HG03469 (cell line): ENCODE data around the gene SLC10A1.

Experiments used
- ATAC-seq: cut with Tn5 transposase; IDR thresholded peaks from one replicate; pipeline ENCODE4 v1.9.1; 2021; ENCODE audit warnings: mild to moderate bottlenecking, moderate library complexity, moderate number of reproducible peaks; ENCODE audit not compliant: unreplicated experiment

Gene SLC10A1

DNA sequence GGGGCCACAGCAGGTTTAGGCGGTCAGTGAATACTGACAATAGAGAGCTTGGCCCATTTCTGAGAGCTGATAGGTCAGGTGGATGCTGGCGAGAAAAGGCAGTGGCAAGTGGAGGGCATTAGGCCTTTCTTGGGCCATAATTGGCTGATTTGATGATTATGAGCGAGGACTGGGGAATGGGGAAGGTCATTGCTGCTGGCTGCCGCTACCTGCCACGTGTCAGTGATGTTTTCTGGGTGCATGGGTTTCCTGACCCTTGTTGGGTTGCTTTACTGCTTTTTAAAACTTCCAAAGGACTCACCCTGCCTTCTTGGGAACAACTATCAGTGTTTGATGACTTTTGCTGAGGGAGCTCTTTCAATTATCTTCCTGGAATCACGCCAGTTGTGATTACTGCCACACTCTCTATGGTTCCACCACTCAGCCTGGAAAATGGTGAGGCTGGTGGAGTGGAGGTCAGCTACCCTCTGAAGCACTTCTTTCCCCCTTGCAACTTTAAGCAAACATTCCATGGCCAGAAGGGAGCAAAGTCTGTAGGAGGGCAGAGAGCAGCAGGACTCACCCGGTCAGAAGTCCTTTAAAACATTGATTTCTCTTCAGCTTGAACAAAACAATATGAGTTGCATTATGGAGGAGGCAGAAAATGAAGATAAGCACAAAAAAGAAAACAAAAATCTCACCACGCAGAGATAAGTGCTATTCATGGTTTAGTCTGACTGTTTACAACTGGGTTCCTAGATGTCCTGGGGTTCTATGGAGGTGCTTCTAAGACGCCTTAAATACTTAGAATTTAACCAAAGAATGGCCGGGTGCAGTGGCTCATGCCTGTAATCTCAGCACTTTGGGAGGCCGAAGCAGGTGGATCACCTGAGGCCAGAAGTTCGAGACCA is 12.1 kb upstream of the SLC10A1 start:
- ATAC-seq, result no peak

DNA sequence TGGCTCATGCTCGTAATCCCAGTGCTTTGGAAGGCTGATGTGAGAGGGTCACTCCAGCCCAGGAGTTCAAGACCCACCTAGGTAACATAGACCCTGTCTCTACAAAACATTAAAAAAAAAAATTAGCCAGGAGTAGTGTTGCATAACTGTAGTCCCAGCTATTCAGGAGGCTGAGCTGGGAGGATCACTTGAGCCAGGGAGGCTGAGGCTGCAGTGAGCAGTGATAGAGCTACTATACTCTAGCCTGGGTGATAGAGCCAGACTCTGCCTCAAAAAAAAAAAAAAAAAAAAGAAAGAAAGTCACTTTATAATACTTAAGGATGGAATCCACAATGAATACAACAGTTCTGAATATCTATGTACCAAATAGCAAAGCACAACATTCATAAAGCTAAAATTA is 10.2 kb upstream of the SLC10A1 start:
- ATAC-seq, result no peak

DNA sequence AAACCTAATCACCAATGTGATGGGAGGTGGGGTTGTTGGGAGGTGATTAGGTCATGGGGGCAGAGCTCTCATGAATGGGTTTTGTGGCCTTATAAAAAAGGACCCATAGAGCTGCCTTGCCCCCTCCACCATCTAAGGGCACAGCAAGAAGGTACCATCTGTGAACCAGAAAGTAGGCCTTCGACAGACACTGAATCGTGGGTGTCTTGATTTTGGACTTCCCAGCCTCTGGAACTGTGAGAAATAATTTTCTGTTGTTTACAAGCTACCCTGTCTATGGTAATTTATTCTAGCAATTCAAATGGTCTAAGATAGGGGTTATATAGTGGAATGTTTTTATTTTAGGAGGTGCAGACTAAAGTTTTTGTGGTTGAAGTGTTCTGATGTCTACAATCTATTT is 7.9 kb upstream of the SLC10A1 start:
- no peak for ATAC-seq

DNA sequence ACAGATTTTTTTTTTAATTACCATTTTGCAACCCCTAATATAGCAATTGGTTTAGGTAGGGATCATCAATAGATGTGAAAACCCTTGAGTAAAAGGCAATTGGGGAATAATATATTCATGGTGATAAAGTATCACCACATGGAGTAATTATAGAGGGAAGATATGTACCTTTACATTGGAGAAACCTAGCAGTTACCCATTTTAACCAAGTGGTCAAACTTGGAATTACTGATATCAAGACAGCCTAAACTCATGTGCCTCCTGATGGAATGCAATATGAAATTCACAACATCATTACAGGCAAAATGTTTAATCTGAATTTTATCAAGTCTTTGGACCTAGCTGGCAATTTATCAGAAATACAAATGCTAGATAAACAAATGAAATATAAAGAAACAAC is 6.7 kb upstream of the SLC10A1 start:
- ATAC-seq, result no peak

DNA sequence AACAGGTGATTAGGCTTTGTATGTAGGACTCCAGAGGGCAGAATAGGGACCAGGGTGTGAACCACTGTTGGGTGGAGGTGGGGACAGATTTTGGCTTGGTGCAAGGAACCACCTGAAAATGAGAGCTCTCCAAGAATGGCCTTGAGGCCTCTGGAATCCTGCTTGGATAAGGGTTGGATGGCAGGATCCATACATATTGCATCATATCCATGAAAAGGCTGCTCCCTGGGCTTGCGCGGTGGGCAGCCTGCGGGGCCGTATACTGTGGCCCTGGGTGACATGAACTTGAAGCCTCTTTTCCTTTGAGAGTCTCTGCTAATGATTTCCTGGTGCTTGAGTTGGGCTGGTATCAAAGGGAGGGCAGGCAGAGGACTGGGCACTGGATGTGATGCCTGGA is 1.3 kb upstream of the SLC10A1 start:
- ATAC-seq, result no peak

DNA sequence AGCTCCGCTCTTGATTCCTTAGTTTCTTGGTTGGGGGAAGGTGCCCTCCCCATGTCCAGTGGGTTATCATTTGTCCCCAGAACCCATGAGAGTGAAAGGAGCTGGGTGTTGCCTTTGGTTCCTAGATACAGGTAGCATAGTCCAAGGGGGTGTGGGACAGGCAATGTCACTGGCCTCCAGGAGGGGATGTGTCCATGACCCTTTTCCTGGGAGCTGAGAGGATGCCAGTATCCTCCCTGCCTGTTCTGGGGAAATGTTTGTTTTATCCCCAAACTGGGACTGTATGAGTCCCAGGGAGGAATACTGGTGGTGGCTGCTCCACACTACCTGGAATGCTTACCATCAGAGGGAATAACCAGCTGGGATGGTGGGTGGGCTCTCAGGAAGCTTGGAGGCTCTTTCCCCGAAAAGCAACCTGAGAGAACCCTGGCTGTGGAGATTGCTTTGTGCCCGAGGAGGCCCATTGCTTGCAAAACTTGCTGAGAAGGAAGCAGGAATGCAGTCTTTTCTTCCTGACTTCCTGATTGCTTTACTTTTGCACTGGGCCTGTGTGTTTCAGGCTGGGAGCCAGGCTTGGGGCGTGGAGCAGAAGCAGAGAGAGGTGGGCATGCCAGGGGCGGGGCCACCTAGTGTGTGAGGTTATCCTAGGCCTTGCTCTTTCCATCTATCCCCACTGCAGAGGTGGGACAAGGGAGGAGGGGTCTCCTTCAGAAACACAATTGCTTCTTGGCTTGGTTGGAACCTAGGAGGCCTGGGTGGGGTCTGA is 715 bp upstream of the SLC10A1 start:
- ATAC-seq, result no peak

DNA sequence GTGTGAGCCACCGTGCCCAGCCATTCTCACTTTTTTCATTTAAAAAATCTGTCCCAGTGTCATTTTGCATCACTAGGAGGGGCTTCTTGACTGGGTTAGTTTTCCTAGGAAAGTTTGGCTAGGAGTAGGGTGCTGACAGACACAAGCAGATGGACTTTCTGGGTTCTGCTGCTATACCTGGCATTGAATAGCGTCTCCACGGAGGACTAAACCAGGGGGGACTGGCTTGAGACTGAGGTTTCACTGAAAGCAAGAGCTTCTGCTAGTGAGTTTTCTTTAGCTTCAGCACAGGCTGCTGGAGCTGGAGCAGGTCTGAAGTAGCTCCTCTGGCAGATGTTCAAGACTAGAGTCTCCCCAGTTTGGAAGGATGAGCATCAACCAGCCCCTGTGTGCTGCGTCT is 1.4 kb downstream of the SLC10A1 start:
- ATAC-seq, result no peak

DNA sequence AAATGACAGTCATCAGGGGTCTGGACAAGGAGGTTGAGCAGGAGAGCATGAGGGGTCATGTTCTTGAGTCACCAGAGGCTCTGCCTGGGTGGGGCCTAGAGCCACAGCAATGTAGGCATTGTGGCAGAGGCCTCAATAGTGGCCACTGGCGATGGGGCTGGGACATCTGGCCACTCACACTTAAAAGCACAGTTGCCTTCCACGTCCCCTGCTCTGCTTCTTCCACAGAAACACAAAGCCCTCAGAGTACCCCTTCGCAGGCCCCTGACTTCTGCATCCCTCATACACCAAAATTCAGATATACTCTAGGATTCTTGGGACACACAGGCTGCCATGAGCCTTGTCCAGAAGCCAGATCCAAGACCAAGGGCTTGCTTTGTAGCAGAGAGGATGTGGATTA is 2.2 kb downstream of the SLC10A1 start:
- no peak for ATAC-seq

DNA sequence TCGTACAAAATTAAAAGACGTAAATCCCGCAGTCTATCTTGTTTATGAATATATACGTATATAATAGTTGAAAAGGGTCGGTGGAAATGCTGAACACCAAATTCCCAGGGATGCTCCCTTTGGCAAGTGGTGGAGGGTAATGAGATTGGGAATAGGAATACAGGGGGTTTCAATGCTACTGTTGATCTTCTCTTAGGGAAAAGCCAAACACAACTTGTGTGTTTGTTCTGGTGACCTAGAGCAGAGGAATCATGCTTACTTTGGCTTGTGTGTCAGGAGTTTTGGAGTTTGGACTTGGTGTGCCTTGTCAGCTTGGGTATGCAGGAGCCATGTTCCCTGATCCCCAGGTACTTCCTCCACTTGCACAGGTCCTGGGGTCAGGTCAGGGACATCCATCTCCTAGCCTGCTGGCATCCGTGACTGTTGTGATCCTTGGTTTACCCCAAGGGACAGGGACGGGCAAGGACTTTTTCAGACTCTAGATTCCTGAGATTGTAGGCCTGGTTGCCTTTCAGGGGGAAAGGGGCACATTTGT is 4.1 kb downstream of the SLC10A1 start:
- ATAC-seq, result no peak

DNA sequence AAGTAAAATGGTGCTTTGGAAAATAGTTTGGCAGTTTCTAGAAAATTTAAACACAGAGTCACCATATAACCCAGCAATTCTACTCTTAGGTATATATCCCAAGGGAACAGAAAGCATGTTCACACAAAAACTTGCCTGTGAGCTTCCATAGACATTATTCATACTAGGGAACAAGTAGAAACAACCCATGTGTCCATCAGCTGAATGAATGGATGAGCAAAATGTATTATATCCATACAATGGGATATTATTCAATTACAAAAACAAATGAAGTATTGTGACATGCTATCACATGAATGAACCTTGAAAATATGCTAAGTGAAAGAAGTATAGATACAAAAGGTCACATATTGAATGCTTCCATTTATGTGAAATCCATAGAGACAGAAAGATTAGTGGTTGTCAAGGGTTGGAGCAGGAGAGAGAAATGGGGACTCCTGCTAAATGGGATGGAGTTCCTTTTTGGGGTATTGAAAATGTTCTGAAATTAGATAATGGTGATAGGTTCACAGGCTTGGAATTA is 7.9 kb downstream of the SLC10A1 start:
- no peak for ATAC-seq

DNA sequence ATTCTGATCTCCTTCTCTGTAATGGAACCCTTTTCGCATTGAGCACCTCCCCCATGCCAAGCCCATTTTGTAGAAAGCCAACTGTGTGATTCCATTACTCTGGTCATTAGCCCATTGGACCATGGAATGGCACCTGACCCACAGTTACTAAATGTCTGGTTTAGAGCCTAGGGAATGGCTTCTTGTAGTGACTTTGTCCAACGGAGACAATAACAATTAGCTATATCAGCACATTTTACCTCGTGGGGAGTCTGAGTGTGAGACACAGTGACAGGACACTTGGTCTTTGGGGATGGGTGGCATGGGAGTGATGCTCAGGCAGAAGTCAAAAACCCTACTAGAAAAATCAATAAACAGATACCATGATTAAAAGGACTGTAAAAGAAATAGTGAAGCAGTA is 10.4 kb downstream of the SLC10A1 start:
- no peak for ATAC-seq

DNA sequence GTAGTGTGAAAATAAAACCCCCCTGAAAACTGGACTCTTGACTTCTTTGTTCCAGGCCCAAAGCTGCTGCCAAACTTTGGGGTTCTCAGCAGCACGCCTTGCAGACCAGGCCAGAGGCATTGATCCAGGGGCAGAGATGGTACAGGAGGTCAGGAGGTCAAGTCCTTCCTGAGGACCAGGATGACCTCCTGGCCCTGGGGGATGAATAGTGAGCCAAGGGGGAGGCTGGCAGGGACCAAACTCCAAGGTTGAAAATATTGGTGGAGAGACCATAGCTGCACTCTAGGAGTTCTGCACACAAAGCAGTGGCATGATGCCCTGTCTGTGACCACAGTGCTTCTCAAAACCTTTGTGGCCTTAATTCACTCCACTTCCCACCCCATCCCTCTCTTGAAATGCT is 12.1 kb downstream of the SLC10A1 start:
- ATAC-seq, result no peak

DNA sequence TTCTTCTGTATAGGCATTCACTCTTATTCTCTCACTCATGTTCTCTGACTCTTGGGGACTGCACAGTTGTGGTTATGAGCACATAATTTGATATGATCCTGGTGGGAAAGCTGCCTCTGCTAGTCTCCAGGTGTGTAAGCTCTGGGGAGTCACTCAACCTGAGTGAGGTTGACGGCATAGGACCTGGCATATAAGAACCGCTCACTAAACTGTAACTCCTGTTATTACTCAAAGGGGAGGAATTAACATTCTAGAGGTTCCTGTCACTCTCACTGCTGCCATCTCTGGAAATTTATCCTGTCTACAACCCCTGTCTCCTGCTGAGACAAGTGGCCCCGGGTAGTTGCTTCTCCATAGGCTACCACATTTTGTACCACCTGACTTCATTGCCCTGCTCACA is 16.1 kb downstream of the SLC10A1 start:
- no peak for ATAC-seq

DNA sequence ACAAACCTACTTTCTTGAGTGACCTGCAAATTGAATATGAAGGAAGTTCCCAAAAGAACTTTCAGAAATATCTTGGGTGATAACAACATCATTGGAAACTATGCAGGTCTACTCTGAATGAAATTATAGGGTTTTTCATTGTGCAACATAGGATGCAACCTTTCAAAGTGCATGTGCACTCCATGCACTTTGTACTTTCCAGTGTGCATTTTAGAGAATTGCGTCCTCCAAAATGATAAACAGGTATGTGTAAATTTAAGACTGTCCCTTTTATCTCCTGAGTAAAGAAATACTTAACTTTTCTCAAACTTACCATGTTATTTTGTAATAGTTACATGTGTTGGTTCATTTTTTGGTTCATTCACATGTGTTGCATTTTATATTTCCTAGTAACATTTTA is 16.9 kb downstream of the SLC10A1 start:
- ATAC-seq, result no peak

DNA sequence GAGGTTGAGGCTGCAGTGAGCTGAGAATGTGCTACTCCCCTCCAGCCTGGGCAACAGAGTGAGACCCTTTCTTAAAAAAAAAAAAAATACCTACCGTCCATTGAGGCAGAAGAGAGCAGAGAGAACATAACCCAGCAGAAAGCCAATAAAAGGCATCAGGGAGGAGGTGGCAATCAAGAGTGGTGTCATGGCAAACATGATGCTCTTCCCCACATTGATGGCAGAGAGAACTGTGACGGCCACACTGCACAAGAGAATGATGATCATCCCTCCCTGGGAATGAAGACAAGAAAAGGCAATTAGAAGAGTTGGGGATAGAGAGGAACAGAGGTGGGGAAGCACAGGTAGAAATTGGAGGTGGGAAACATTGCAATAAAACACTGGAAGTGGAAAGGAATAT is 18.0 kb downstream of the SLC10A1 start:
- ATAC-seq, result no peak

DNA sequence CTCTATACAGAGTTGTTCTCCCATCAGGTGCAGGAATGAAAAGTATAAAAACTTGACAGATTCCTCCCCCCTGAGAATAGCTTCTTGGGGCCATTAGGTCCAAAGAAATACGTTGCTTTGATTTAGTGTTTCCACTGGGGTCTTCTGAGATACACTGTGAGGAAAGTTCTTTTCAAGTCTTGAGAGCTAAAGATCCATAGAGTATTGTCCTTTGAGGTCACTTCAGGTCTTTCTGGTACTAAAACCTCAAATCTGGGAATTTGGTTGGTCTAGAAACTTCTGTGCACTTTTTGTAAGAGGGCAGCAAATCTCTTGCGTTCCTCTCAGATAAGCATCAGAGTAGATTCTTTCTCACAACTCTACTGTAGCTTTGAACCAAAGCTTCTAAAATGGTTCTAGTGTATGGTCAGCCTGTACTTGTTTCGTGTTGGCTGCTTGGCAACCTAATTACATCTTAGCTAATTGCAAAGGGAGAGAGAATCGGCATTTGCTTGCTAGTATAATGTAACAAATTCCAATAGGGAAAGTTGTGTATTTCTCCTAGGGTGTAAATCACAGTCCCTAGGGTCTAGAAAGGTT is 20.1 kb downstream of the SLC10A1 start:
- no peak for ATAC-seq

DNA sequence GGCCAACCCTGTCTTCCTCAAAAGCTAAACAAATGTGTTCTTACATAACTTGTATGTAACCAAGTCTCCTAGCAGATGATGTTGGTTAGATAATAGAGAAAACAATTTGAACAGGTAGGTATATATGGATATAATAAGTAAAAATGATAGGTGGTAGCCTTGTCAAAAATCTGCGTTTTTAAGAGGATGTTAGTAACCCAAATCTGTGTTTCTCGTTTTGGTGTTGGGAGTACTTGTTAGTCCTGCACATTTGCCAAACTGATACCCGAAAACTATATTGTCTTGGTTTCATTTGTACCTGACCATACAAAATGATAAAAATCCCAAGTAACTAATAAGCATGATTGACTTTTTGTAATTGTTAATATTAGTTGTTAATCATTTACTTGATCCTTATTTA is 22.0 kb downstream of the SLC10A1 start:
- no peak for ATAC-seq

DNA sequence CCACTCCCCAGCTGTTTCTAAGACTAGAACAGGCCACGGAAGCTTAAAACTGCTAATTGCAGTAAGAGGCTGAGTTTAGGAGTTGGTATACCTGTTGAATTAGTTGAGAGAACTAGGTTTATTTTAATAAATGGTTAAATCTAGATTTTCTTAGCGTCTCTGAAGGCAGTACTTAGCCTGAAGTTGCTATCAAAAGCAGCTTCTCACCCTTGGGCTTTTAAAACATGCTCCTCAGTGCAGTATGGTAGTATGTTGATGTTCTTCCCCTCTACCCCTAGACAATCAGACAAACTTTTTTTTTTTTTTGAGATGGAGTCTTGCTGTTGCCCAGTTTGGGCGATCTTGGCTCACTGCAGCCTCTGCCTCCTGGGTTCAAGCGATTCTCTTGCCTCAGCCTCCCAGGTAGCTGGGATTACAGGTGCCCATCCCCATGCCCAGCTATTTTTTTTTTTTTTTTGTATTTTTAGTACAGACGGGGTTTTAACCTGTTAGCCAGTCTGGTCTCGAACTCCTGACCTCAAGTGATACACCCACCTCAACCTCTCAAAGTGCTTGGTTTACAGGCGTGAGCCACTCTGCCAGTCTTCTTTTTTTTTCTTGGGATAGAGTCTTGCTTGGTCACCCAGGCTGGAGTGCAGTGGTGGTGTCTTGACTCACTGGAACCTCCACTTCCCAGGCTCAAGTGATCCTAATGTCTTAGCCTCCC is 23.3 kb downstream of the SLC10A1 start:
- no peak for ATAC-seq

DNA sequence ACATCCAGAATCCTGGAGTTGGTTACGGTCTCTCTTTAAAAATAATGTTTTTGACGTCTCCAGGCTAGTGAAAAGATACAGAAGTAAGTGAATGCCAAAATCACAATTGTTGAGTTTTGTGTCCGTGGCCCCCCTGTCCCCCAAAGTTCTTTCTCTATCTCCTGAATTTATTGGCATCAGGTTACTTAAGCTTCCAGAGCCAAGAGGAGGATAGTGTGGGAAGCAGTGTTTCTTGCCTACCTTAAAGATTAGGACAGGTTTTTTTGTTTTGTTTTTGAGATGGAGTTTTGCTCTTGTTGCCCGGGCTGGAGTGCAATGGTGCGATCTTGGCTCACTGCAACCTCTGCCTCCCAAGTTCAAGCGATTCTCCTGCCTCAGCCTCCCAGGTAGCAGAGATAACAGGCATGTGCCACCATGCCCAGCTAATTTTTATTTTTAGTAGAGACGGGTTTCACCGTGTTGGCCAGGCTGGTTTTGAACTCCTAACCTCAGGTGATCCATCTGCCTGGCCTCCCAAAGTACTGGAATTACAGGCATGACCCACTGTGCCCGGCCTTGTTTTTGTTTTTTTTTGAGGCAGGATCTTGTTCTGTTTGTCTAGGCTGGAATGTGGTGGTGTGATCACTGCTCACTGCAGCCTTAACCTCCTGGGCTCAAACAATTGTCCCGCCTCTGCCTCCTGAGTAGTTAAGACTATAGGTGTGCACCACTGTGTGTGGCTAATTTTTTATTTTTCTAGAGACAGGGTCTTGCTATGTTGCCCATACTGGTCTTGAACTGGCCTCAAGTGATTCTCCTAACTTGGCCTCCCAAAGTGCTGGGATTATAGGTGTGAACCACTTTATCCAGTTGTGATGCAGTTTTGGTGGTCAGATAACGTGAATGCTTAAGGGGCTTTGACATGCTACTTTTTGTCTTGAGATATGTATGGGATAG is 24.7 kb downstream of the SLC10A1 start:
- no peak for ATAC-seq

DNA sequence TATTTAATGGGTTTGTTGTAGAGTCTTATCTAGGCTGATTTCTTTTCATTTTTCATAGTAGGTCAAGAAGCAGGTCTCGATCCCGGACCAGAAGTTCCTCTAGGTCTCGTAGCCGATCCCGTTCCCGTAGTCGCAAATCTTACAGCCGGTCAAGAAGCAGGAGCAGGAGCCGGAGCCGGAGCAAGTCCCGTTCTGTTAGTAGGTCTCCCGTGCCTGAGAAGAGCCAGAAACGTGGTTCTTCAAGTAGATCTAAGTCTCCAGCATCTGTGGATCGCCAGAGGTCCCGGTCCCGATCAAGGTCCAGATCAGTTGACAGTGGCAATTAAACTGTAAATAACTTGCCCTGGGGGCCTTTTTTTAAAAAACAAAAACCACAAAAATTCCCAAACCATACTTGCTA is 25.9 kb downstream of the SLC10A1 start:
- ATAC-seq, result no peak
